Osteoblast (primary cell): ENCODE data around the gene FCER2. TPM values are rescaled to one million over a fixed set of nuclear protein-coding genes. Genes with fewer than 3 reads are reported as not detected.

Experiments
- DNase-seq: peaks from one replicate; pipeline ENCODE4 v3.0.0; 2011; ENCODE audit warnings: low spot score, mixed read lengths; ENCODE audit not compliant: insufficient read length; ENCODE audit errors: missing footprints
- H2AFZ ChIP-seq: 2 replicates; pipeline ENCODE4 v1.6.0; 2011; ENCODE audit warnings: mild to moderate bottlenecking, low read length
- H3K27ac ChIP-seq: 2 replicates; pipeline ENCODE4 v1.5.1; 2011; ENCODE audit warnings: mild to moderate bottlenecking, low read depth, low read length, moderate library complexity
- H3K27me3 ChIP-seq: 2 replicates; pipeline ENCODE4 v1.6.0; 2012; ENCODE audit warnings: mild to moderate bottlenecking, control low read depth, inconsistent platforms, low read length, moderate library complexity; ENCODE audit not compliant: insufficient read depth
- H3K36me3 ChIP-seq: 2 replicates; pipeline ENCODE4 v1.5.1; 2011; ENCODE audit warnings: mild to moderate bottlenecking, low read length, control low read depth, moderate library complexity; ENCODE audit not compliant: insufficient read depth
- H3K4me1 ChIP-seq: 2 replicates; pipeline ENCODE4 v1.5.1; 2011; ENCODE audit warnings: mild to moderate bottlenecking, low read length, control low read depth, moderate library complexity; ENCODE audit not compliant: insufficient read depth
- H3K4me2 ChIP-seq: 2 replicates; pipeline ENCODE4 v1.6.0; 2011; ENCODE audit warnings: mild to moderate bottlenecking, low read length; ENCODE audit not compliant: insufficient read depth
- H3K4me3 ChIP-seq: fragments of 200-600 bp; sonication (generic); 3 replicates; pipeline ENCODE4 v1.5.1; 2012; ENCODE audit warnings: mild to moderate bottlenecking, low read length, inconsistent platforms; ENCODE audit not compliant: insufficient read depth
- H3K79me2 ChIP-seq: 2 replicates; pipeline ENCODE4 v1.6.0; 2012; ENCODE audit warnings: mild to moderate bottlenecking, low read length, control low read depth, inconsistent platforms; ENCODE audit not compliant: insufficient read depth
- H3K9me3 ChIP-seq: 2 replicates; pipeline ENCODE4 v1.5.1; 2011; ENCODE audit warnings: low read depth, low read length, control low read depth
- H4K20me1 ChIP-seq: 2 replicates; pipeline ENCODE4 v1.6.0; 2012; ENCODE audit warnings: mild to moderate bottlenecking, low read length, control low read depth; ENCODE audit not compliant: insufficient read depth
- CTCF ChIP-seq: IDR thresholded peaks from 2 replicates; pipeline ENCODE4 v1.5.1; 2011; ENCODE audit warnings: mild to moderate bottlenecking, low read depth, low read length, moderate library complexity; ENCODE audit errors: extremely low read depth
- total RNA-seq: library from RNA; depleted of rRNA; stranded (reverse); fragments of >200 nt; gene quantifications from 2 replicates; pipeline ENCODE4 v1.2.3, GENCODE V29; 2012

FCER2 gene
- total RNA-seq, 1 donor, result not detected

- no peak for TF ChIP-seq CTCF
- Histone ChIP-seq H3K27ac (no peak overlapping the region), H2AFZ (no peak overlapping the region)
These were observed 16.7 kb upstream of the FCER2 start for GRCh38 chr19:7718668-7719067.

GRCh38 chr19:7716762-7717161, 14.8 kb upstream of the FCER2 start:
- Histone ChIP-seq H3K27ac (no peak overlapping the region), H3K4me2 (no peak overlapping the region), H4K20me1 (no peaks in the 10 kb centered on the region), H2AFZ (no peak overlapping the region), H3K9me3 (peaks cover 2% of the 10 kb centered on the region), H3K4me3 (no peak overlapping the region), H3K36me3 (no peaks in the 10 kb centered on the region), H3K79me2 (no peaks in the 10 kb centered on the region), H3K27me3 (no peaks in the 10 kb centered on the region), H3K4me1 (no peaks in the 10 kb centered on the region)
- no peak for TF ChIP-seq CTCF
- no peak for DNase-seq

More at GRCh38 chr19:7718668-7719067, 16.7 kb upstream of the FCER2 start:
- Histone ChIP-seq H3K36me3 (no peaks in the 10 kb centered on the region), H4K20me1 (no peaks in the 10 kb centered on the region), H3K27me3 (no peaks in the 10 kb centered on the region), H3K4me1 (no peaks in the 10 kb centered on the region), H3K4me3 (no peak overlapping the region), H3K79me2 (no peaks in the 10 kb centered on the region), H3K4me2 (no peak overlapping the region), H3K9me3 (peaks cover 2% of the 10 kb centered on the region)
- no peak for DNase-seq

- no peak overlapping the region for H3K4me2 ChIP-seq
- H3K36me3 ChIP-seq, result no peaks in the 10 kb centered on the region
- H3K4me3 ChIP-seq, result no peak overlapping the region
- DNase-seq, result no peak
- H2AFZ ChIP-seq, result no peak overlapping the region
- no peaks in the 10 kb centered on the region for H3K27me3 ChIP-seq
- no peak for TF ChIP-seq CTCF
- no peaks in the 10 kb centered on the region for H4K20me1 ChIP-seq
- no peak overlapping the region for H3K27ac ChIP-seq
- no peaks in the 10 kb centered on the region for H3K79me2 ChIP-seq
- H3K4me1 ChIP-seq, result no peaks in the 10 kb centered on the region
- H3K9me3 ChIP-seq, result peaks cover 2% of the 10 kb centered on the region
These were observed 13.7 kb upstream of the FCER2 start for GRCh38 chr19:7715671-7716070.

GRCh38 chr19:7710616-7711015, 8.7 kb upstream of the FCER2 start:
- no peak for TF ChIP-seq CTCF
- Histone ChIP-seq H3K36me3 (no peaks in the 10 kb centered on the region), H3K79me2 (no peaks in the 10 kb centered on the region), H3K4me1 (no peaks in the 10 kb centered on the region), H3K4me3 (no peak overlapping the region), H4K20me1 (no peaks in the 10 kb centered on the region), H3K27me3 (no peaks in the 10 kb centered on the region), H3K9me3 (no peaks in the 10 kb centered on the region), H3K4me2 (no peak overlapping the region), H2AFZ (no peak overlapping the region), H3K27ac (no peak overlapping the region)
- DNase-seq, result no peak
